Dedifferentiated amniotic fluid mesenchymal stem cell (primary cell): ENCODE data around the gene LRP3.

Source experiments
- DNase-seq: peaks from one replicate; pipeline ENCODE4 v3.0.0-alpha.2; 2016; ENCODE audit errors: extremely low spot score

The LRP3 gene

DNA sequence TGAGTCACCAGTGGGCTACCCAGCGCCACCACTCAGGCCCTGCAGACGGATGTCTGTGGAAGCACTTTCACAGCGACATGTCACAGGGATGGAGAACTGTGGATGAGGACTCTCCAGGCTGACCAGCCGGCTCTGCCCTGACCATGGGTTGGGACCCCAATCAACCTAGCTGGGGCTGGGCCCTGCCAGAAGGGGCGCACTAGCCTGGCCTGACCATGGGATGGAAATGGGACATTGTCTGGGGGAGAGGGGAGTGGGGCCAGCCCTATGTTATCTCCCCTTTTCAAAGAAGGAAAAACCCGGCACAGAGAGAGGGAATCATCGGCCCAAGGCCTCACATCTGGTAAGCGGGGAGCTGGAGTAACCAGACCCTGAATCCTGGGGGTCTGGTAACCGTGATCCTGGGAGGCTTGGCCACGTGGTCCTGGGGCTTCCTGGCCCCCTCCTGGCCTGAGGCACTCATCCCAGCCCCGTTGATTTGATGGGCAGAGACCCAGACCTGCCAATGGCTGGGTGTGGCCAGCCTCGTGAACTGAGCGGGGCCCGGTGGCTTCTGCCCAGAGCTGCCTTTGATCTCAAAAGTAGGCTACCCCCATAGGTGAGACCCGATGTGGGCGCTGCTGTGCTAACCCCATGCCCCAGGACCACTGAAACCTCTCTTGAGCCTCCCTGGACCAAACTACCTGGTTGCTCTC, 42.7 kb downstream of the LRP3 start:
- no peak for DNase-seq

DNA sequence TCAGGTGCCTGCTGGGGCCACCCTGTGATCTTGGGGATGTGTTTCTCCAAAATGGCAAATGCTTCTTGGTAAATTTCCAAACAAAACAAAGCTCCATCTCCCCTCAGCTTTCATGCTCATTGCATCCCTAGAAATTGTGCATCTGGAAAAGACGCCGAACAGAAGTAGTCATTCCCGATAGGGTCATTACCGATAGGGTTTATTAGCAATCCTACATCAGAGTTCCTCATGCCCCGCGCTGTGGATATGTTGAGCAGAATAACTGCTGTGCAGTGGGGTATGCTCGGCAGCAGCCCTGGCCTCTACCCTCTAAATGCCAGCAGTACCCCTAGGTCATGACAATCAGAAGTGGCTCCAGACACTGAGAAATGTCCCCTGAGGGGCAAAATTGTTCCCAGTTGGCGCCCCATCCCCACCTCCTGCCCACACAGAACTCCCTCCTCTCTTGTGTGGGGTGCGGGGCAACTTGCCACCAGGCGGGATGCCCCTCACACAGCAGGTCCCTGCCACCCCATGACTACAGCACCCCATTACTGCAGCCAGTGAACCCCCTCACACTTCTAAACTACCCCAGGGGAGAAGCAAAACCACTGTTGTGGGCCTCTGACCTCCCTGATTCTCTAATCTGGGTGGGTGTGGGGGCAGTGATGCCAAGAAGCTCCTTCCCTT, 44.5 kb downstream of the LRP3 start:
- no peak for DNase-seq

- DNase-seq: no peak
These were observed 45.3 kb downstream of the LRP3 start for GRCh38 chr19:33239223-33239975.

- DNase-seq: no peak
These were observed 46.1 kb downstream of the LRP3 start for GRCh38 chr19:33240181-33240771.

DNA sequence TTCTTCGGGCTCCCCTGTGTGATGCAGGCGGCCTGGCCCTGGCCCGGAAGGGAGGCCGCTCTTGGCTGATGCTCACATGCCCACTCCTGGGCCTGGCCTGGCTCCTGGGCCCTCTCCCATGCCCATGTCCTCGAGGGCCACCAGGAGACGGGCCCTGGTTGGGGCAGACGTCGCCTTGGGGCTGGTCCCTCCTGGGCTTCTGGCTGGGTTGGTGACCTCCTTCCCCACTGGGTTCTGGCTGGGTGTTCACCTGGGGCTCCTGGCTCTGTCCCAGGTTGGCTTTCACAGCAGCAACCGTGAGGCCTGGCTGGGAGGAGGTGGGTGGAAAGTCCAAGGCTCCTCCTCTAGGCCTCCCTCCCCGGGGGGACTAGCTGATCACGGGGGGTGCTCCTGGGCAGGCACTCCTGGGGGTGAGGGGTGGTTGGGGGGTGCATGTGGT, 47.0 kb downstream of the LRP3 start:
- no peak for DNase-seq

DNA sequence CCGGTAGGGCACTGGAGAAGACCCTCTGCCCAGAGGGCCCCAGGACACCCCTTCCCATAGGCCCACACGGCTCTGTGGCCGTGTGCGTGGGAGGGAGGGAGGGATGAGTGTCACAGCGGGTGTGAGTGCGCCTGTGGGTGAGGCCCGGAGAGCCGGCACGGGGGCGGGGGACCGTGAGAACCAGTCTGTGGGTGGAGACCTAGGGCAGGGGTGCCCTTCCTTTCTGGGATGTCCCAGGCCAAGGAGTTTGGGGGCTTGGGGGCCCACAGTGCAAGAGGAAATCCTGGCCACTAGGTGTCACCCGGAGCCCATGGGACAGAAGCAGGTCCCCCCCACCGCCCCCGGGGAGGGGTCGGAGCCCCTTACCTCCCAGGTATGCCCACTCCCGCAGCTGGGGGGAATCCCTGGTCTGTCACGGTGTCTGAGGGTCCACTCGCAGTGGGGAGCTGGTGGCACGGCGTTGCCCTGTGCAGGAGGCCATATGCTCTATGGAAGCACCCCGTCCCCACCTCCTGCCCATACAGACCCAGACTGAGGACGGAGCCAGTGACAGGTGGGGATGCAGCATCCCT, 47.5 kb downstream of the LRP3 start:
- no peak for DNase-seq

- DNase-seq: no peak
These were observed 48.0 kb downstream of the LRP3 start for GRCh38 chr19:33242131-33242530.

DNA sequence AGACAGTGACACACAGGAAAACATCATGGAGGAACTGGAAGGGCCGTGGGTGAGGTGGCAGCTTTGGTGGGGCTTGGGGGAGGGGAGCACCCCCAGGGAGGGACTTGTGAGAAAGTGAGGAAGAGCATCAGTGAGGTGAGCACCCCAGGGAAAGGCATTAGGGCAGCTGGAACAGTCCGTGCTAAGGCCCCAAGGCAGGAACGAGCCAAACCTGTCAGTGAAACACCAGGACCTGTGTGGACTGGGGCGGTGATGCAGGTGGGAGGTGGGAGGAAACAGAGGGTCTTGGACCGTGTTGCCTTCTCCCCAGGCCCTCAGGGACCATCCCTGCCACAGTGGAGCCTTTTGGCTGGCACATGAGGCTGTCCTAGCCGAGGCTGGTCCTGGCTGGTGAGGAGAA, 48.8 kb downstream of the LRP3 start:
- no peak for DNase-seq

DNA sequence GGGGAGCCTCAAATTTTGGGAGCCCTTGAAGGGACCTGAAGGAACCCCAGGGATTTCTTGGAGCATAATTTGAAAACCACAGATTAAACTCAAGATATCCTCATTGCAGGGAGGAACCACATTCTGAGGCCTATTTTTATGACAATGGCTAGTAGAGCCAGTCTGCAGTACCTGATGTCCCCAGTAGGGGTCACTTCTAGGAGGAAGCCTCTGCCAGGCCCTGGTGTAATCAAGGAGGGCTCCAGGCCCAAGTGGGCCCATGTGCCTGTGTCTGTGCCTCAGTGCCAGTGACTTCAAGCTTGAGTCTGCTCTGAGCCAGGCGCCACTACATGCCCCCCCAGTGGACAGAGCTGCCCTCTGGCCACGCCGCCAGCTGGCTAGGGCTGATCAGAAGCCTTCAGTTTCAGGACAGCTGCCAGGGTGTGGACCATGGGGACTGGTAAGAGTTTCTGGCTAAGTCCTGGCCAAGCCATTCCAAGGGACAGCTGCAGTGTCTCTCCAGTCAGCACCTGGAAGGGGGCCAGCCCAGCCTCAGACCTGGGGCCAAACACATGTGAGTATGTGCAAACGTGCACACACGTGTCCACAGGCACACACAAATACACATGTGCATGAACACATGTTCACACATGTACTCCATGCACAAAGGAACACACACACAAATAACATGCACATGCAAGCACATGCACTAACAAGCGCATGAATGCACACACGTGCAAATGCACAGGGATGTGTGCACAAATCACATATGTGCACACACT, 52.0 kb downstream of the LRP3 start:
- no peak for DNase-seq

DNA sequence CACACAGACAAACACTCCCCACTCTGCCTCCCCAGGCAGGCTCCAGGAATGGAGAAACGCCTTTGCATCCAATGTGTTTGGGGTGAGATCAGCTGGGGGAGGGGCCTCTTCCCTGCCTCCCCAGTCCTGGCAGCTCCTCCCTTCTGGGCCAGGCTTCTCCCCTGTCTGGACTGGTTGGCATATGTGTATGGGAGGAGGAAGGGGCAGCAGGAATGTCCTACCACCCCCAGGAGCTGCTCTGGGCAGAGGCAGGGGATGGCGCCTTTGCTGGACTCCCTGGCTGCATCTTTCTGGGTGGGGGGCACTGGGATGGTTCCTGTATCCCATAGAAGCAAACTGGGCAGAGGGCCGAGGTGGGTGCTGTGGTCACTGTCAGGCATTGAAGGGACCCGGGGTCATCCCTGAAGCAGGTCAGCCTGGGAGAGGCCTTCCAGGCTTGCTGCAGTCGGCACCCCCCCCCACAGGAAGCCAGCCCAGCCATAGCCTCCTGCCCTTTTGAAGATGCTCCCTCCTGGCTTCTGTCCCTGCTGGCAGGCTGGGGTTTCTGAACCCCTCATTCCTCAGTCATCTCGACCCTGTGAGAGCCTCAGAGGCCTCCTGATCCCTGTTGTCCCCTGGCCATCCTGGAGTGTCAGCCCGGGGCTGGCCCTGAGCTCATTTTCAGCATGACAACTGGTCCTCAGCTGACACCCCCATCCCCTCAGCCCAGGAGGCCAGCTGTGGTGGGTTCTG, 52.7 kb downstream of the LRP3 start:
- DNase-seq: no peak

- no peak for DNase-seq
These were observed 53.3 kb downstream of the LRP3 start for GRCh38 chr19:33247441-33247819.

DNA sequence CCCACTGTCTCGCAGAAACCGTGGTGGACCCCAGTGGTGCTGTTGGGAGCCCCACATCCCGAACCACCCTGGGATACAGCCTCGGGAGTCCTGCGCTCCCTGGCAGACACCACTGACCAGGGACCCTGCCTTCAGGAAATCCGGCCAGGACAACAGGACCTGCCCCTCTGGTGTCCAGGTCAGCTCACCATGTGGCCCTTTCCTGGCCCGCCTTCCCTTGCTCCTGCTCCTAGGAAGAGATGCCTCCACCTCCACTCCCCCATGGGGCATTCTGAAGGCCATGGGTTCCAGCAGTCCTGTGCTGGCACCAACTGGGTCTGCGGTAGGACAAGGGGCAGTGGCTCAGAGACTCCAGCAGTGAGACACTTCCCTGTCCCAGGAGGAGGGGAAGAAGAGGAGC, 54.0 kb downstream of the LRP3 start:
- no peak for DNase-seq

GRCh38 chr19:33248553-33248953, 54.4 kb downstream of the LRP3 start:
- DNase-seq: no peak

DNA sequence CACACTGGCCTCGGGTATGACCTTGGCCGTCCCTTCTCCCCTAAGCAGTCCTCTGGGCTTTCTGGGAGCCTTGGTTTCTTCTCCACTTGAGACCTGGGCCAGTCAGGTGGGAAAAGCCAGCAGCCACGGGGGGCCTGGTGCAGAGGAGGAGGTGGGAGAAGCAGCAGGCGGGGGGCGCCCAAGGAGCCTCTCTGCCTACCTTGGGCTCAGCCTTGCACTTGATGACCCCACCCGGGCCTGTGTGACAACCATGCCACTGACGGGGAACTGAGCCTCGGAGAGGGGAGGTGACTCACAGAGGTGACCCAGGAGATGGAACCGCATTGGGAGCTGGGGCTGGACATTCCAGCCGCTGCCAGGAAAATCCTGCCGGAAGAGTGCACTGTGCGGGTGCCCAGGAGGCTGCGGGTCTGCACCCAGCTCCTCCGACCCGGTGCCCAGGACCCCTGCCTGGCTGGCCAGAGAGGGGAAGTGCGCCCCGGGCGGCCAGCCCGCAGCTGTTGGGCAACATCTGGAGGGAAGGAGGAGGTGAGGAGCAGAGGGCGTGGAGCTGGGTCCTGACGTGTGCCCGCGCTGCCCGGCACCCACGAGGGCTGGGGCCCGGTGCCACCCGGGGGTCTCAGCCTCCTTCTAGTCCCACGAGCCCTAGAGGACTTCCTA, 55.0 kb downstream of the LRP3 start:
- DNase-seq: no peak

GRCh38 chr19:33249740-33250366, 55.7 kb downstream of the LRP3 start:
- no peak for DNase-seq

DNA sequence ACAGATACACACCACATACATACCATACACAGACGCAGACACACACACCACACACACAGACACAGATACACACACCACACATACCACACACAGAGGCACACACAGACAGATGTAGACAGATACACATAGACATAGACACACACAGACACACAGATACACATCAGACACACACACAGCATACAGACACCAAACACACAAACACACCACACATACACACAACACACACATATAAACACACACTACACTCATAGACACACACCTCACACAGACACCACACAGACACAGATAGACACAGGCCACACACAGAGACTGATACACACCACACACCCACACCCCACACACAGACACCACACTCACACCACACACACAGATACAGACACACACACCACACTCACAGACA, 56.4 kb downstream of the LRP3 start:
- no peak for DNase-seq

DNA sequence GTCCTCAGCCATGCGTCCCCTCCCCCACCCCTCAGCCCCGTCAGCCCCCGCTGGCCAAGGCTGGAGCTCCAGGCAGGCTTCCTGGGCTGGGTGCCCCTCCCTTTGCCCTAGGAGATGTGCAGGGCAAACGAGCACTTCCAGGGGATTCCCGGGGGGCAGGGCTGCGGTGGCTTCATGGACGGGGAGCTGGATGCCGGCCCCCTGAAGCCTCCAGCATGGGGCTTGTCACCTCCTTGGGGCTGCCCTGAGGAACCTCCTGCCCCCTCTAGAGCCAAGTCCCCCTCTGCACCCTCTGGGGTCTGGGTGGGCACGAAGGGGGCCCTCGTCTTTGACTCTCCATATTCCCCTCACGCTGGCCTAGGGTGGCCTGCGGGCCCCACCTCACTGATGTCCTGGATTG, 56.9 kb downstream of the LRP3 start:
- no peak for DNase-seq

GRCh38 chr19:33251526-33252090, 57.5 kb downstream of the LRP3 start:
- no peak for DNase-seq

GRCh38 chr19:33252418-33252962, 58.4 kb downstream of the LRP3 start:
- DNase-seq: no peak
